ENCODE measurements around the gene FYN.

Gene FYN

DNA sequence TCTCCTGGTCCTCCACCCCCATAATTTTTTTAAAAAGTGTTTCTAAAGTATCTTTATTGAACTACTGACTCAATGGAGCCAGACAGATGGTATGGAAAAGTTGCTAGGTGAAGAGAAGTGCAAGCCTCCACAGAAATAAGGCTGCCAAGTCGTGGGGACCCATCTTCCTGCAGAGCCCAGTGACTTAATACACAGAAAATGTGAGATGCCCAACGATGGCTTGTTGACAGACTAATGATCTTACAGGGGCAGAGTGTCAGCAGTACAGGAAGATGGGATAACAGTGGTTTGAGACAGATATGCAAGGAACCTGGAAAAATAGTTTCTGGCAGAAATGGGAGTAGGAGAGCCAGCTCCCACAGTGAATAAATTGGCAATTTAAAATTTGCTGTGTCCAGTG is 43.3 kb downstream of the FYN start:
- no peak for FAIRE-seq

GRCh38 chr6:111829581-111829980 is 43.7 kb downstream of the FYN start:
- FAIRE-seq = no peak

DNA sequence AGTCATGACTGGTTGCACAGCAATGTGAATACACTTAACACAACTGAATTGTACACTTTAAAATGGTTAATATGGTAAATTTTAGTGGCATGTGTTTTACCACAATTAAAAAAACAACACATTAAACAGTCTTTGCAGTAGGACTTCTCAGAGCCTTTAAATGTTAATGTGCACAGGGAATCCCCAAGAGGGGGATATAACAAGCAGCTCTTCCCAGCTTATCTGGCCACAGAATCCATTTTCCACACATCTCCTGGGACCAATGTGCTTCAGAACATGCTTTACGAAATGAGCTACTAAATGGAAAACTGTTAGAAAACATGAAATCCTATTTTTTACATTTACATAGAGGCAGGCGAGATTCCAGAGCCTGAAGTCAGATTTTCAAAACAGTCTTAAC is 44.4 kb downstream of the FYN start:
- FAIRE-seq = no peak

GRCh38 chr6:111825439-111826086 is 47.7 kb downstream of the FYN start:
- no peak for FAIRE-seq

- FAIRE-seq = no peak
These were observed 48.5 kb downstream of the FYN start for GRCh38 chr6:111824608-111825337.

DNA sequence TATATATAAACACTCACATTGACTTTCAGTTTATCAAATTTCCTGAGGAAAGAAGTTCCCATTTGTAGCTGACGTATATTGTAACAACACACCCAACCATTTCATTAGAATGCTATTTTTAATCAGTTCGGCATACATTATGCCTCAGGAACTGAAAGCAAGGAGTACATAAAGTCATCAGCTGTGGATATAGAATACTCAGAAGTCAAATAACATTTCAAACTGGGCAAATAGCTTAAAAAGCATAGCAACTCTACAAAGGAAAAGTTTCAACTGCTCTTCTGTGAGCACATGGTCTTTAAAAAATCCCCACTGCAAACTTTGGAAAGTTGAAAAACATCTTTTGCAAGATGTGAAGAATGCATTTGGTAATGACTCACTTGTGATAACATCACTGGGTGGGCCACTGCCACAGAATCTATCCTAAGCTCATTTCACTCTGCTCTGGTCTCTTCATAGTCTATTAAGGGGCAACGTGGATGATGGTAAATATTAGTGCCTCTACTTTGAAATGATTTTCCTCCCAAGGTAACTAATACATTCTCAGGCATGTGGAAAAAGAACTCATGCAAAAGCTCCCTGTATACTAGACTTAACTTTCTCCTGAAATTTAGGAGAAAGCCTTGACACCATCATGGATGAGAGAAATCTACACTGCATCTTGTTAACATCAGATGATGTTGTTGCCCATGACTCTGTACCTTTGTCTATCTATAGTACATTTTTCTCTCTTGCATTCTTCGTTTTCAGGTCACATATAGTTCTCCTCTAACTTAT is 49.2 kb downstream of the FYN start:
- FAIRE-seq = no peak

- FAIRE-seq = no peak
These were observed 50.2 kb downstream of the FYN start for GRCh38 chr6:111823012-111823411.

- no peak for FAIRE-seq
These were observed 53.8 kb downstream of the FYN start for GRCh38 chr6:111819458-111819857.

- FAIRE-seq = no peak
These were observed 54.6 kb downstream of the FYN start for GRCh38 chr6:111818539-111819226.

GRCh38 chr6:111817451-111818120 is 55.7 kb downstream of the FYN start:
- no peak for FAIRE-seq

DNA sequence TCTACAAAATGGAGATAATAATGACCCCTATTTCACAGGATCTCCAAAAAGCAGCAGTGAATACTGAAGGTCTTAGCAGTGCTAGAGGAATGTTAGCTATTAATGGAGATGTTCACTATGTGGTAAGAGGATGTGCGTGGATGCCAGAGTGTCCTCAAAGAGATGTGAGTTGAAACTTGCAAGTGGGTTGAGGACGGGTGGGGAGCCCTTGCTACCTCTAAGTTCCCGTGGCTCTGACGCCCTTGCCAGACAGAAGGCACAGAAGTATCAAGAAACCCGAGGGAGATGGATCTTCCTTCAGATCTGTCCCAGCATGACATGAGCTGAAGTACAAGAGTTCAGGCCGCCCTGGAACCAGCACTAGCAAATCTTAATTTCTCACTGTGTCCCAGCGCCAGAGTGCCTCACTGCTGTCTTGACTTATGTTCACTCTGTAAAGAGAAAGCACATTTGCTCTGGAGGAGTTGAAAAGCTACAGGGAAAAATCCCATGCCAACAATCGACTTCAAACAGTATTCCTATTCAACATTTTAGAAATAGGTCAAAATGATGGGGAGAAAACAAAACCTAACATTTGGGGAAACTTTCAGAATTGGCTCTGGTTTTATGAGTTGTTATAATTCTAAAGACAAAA is 59.5 kb downstream of the FYN start:
- FAIRE-seq = no peak

GRCh38 chr6:111813237-111813636 is 60.0 kb downstream of the FYN start:
- no peak for FAIRE-seq

- no peak for FAIRE-seq
These were observed 60.9 kb downstream of the FYN start for GRCh38 chr6:111812060-111813038.

DNA sequence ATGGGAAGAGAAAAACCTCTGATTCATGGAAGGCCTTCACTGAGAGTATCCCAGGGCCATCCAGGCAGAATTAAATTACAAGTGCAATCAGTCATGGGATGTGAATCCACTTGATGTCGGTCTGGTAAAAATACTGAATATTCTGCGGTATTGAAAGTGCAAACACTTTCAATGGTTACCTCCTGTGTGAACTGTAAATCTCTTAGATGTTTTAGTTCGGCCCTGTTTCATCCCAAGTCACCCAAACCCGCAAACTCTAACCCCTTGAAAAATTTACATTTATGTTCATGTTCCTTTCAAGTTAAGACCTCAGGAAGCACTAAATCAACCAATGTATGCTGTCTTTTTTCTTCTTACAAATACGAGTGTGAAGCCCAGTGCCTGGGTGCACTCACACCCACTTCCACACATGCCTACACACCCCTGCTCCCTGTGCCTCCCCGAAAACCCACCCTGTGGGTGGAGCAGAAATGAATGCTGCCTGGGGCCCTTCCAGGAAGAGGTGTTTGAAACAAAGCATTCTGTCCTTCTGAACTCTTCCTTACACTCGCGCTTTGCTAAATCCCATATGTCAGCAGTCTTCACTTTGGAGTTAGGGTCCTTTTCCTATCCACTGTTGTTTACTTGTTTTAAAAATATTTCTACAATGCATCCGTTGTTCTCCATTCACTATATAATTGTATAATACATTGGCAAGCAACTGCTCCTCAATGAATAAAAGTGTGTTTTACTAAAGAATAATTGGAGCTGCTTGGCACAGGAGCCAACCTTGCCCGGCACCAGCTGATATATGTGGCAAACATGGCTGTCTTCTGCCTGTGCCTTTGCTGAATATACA is 62.7 kb downstream of the FYN start:
- no peak for FAIRE-seq

- FAIRE-seq = no peak
These were observed 63.5 kb downstream of the FYN start for GRCh38 chr6:111809766-111810165.

DNA sequence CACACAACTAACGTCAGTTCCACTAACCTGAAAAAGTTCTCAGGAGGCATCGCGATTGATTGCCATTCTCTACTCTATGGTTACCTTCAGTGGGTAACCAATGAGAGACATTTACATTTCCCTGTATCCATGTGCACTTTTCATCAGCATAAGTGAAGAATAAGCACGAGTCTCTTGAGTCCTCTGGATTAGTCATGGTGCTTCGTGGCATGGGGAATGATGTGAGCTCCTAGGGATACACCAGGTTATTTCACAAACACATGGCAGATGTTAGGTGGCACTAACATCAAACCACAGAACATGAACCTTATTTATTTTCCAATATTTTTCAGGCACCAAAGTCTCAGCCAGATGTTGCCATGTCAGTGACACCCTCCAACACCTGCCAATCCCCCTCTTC is 64.0 kb downstream of the FYN start:
- FAIRE-seq = no peak

DNA sequence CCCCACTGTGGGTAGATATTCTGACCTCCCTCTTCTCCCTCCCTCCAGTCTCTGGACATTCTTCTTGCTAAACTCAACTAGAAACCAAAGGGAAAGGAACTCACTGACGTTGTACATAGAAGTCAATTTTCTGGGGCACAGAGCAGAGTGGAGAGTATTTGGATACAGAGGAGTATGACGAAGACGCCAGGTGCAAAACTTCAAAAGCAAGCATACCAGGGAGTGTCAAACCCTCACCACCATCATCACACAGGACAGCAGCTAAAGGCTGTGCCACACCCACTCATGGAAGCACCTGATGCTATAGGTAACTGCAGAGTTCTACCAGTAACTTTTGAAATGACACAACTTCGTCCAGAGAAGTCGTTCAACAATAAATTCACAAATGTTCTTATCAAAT is 64.8 kb downstream of the FYN start:
- no peak for FAIRE-seq

- no peak for FAIRE-seq
These were observed 66.4 kb downstream of the FYN start for GRCh38 chr6:111806561-111807497.

GRCh38 chr6:111806165-111806547 is 67.1 kb downstream of the FYN start:
- no peak for FAIRE-seq

All from TTC549 (cell line).